GM19467 (cell line): ENCODE results near the gene TAP1.

Experiments
- ATAC-seq: cut with Tn5 transposase; IDR thresholded peaks from one replicate; pipeline ENCODE4 v1.9.1; 2021; ENCODE audit warnings: mild to moderate bottlenecking, moderate library complexity; ENCODE audit not compliant: unreplicated experiment

Gene TAP1

DNA sequence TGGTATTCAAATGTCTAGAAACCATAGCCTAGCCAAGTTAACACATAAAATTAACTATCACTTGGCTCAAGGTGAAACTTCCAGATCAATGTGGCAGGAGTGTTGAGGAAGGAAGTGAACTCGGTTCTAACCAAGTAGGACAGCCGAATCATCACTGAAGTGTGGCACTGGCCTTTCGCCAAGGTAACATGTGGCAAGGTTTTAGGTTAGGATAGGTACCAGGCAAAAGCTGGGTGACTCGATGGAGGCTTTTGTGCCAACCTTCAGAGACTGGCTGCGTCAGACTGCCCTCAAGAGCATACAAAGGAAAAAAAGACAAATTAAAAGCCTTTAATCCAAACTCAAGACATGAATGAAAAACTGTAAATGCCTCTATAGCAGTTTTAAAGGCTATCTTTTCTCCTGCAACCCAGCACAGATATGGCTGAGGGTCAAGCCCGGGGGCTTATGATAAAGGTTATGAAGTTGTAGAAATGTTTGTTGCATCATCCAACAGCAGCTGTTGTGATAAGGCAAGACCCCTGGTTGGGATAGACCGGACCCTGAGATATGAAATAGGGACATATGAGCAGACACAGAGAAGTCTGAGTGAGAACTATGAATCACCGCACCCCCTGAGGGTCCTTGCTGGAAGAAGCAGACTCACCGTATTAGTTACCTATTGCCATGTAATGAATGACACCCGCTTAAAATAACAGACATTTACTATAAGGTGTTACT, 12.4 kb upstream of the TAP1 start:
- ATAC-seq = no peak

DNA sequence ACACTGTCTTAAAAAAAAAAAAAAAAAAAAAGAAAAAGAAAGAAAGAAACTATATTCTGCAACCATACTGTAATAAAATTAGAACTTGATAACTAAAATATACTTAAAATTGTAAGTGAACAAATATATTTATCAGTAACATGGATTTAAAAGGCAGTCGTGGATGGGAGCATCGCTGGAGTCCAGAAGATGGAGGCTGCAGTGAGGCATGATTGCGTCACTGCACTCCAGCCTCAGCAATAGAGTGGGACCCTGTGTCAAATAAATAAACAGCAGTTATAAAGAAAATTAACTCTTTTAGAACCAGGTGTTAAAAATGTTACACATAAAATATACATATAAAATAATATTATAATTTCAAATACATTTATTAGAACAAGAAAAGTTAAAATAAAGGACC, 9.2 kb upstream of the TAP1 start:
- ATAC-seq = no peak

- ATAC-seq = no peak
These were observed 7.2 kb upstream of the TAP1 start for GRCh38 chr6:32860674-32861073.

DNA sequence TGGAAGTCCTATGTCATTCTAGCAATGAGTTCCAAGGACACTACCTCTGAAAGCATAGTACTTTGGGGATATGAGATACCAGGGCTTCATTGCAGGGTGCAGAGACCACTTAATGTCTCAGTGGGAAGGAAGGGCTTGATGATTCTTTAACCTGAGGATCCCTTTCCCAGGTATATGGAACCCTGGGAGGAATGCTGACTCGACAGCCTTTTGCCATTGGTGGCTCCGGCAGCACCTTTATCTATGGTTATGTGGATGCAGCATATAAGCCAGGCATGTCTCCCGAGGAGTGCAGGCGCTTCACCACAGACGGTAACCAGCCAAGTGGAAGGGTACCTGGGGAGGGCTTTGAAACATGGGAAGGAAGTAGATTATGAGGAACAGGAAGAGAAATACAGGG, 4.7 kb upstream of the TAP1 start:
- no peak for ATAC-seq

- ATAC-seq = no peak
These were observed 3.8 kb upstream of the TAP1 start for GRCh38 chr6:32857156-32857891.

DNA sequence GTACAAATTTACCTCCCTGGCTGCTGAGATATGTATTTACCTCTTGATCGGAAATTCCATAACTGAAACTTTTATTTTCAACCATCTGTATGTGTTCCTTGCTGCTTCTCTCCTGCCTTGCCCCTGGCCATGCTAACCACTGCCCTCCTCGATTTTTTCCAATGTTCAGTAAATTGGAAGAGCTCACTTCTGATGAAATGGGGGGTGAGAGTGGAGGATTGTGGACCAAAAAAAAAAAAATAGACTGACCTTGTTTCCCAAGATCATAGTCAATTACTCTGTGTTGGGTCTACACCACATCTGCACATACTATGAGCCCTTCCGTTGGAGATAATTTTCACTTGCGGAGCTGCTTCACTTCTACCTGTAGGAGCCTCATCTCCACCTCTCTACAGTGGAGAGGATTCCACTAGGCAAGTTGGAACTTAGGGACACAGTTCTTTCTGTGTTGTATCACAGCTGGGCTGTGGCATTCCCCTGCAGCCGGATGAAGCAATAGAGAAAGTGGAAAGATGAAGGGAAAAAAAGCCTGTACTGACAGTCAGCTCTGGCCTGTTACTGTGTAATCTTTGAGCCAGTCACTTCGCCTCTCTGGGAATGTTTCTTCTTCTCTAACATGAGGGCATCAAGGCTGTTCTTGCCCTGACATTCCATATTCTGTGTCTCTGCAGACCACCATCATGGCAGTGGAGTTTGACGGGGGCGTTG, 2.1 kb upstream of the TAP1 start:
- ATAC-seq = no peak

GRCh38 chr6:32854376-32855178, 1.1 kb upstream of the TAP1 start:
- peak; percentile 18 for ATAC-seq

GRCh38 chr6:32852844-32853540, 512 bp downstream of the TAP1 start:
- no peak for ATAC-seq

GRCh38 chr6:32852018-32852843, 1.3 kb downstream of the TAP1 start:
- no peak for ATAC-seq

DNA sequence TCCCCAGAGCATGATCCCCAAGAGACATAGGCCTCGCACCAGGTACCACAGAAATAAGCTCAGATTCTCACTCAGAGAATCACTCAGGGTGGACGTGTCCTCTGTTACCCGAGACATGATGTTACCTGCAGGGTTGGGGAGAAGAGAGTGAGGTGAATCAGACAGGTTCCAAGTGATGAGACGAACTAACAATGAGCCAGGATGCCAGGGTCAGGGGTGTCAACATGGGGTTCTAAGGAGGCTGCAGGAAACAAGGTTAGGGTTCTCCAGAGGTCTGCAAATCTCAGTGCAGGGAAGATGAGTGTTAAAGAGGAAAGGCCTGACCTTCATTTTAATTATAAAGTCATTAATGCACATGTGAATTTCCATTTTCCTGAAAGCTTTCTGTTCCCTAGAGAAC, 2.5 kb downstream of the TAP1 start:
- ATAC-seq = no peak

- ATAC-seq = no peak
These were observed 4.4 kb downstream of the TAP1 start for GRCh38 chr6:32849126-32849525.

- no peak for ATAC-seq
These were observed 5.7 kb downstream of the TAP1 start for GRCh38 chr6:32847795-32848194.

DNA sequence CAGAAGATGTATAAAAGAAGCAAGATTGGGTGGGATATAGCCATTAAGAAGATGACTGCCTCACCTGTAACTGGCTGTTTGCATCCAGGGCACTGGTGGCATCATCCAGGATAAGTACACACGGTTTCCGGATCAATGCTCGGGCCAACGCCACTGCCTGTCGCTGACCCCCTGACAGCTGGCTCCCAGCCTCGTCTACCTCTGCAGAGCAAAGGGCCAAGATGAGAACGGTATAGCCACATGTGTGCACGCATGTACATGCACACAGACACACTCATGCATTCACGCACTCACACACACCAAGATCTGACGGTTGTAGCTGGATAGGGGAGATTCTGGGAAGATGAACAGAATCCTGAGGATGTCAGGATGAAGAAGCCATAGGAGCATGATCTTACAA, 6.5 kb downstream of the TAP1 start:
- no peak for ATAC-seq

- ATAC-seq = no peak
These were observed 8.1 kb downstream of the TAP1 start for GRCh38 chr6:32845384-32845884.

DNA sequence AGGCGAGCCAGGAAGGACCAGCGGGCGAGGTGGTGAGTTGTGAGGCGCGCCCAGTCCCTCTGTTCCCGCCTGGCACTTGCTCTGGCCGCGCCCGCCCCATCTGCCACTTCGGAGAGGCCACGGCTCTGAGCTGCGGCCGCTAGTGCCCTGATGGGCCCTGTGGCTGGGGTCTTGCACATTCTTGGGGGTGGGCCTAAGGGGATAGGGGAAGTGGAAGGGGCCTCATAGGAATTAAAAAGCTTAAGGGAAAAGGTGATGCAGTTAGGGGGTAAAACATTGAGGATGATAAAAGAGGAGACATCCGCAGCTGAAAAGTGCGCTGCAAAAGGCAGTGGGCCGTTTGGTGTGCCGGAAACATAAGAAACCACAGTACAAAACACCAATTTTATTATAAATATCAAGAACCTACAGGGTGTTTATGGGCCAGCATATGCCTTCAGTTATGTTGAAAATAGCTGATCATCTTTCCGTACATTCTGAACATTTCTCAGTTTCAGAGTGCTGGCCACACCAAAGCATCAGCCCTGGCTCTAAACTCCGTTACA, 8.6 kb downstream of the TAP1 start:
- ATAC-seq = no peak

DNA sequence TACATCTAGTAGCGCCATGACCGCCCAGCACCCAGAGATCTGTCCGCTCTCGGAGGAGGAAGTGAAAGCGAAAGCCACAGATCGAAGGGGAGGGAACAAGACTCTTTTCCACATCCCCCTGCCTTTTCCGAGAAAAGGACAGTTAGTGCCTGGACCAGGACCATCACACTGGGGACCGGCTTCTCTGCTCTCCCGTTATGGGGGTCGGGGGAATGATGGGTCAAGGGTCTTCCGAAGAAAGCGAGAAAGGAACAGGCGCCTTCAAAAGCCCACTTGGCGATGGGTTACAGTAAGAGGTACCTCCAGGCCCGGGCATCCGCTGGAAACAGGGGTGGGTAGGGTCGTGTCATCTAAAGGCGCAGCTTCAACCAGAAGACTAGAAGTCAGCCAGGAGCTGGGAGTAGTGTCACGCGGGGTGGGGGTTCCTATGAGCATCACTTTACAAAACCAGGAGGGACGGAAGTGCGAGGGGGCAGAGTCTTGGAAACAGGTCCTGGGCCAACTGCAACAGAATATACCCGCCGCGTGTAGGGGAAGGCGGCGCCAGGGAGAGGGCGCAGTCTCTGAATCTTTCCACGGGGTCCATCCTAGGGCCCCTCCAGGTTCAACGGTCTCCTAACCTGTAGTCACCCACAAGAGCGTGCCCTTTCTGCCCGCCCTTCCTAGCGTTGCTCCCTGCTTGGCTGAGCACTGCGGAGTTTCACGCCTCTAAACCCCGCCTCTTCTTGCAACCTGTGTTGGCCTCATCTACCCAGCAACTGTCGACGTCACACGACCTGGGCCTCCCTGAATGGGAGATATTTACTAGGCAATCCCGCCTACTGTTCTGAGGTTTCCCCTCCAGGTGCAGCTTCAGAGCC, 9.3 kb downstream of the TAP1 start, which contains the start of gene PSMB8:
TSS of gene PSMB8 (minus strand) at position 69 of the 860 bp plus-strand sequence. CDS start at position 18, 51 bp downstream.
- ATAC-seq = peak; percentile 71

DNA sequence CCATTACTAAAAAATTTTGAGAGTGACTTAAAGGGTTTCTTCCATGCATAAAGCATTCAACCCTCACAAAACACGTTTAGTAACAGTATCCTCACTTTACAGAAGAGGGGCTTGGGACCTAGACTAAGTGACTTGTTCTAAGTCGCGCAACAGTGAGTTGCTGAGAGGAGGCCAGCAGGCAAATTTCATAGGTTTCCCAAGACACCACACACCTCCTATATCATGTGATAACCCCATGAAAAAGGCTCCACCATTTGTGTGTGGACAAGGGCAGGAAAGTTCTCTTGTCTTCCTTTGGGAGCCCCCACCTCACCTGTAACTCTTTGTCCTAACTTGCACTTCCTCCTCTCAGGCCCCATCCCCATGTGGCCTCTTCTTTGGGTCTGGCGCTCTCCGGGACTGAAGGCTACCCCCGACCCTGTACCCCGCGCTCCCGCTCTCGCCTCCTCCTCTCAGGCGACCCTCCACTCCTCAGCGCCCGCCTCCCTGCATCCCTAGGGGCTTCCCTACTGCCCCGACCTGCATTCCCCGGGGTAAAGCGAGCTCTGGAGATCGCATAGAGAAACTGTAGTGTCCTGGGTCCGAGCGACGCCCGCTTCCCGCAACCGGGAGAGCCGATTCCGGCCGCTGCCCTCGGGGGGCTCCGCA, 10.0 kb downstream of the TAP1 start:
- no peak for ATAC-seq

DNA sequence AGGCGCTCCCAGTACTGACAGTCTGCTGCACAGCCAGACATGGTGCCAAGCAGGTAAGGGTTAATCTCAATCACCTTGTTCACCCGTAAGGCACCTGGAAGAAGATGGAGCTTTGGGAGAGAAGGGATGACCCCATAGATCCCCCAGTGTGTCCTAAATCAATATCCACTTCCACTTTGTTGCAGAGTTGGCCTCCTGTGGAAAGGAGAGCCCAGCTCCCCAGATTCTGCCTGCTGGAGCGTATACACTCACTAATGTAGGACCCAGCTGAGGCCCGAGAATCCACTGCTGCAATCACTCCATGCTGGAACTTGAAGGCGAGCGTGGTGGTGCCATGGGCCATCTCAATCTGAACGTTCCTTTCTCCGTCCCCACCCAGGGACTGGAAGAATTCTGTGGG, 10.8 kb downstream of the TAP1 start:
- no peak for ATAC-seq
